OCI-M2 (cell line): ENCODE results near the gene PDGFD.

Source experiments
- DNase-seq: peaks from one replicate; lab custom pipeline; 2025; ENCODE audit not compliant: unreplicated experiment; lab: John Stamatoyannopoulos, UW

PDGFD gene

GRCh38 chr11:103963648-103964047, 200.3 kb downstream of the PDGFD start:
- DNase-seq, result no peak

DNA sequence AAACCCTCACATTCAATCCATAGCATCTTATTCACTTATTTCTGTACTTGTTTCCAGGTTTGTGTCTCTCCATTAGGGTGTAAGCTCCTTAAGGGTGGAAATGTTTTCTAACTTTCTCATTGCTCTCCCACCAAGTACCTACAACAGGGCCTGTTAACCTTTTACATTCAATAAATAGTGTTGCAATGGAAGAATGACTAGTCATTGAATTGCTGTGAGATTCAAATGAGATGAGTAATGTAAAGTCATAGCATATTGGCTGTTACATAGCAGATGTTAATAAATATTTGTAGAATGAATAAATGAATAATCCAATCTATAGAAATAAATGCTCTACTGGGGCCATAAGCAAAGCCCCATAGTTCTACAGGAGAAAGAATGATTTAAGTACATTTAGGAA, 202.9 kb downstream of the PDGFD start:
- no peak for DNase-seq

GRCh38 chr11:103960108-103960507, 203.8 kb downstream of the PDGFD start:
- DNase-seq, result no peak

DNA sequence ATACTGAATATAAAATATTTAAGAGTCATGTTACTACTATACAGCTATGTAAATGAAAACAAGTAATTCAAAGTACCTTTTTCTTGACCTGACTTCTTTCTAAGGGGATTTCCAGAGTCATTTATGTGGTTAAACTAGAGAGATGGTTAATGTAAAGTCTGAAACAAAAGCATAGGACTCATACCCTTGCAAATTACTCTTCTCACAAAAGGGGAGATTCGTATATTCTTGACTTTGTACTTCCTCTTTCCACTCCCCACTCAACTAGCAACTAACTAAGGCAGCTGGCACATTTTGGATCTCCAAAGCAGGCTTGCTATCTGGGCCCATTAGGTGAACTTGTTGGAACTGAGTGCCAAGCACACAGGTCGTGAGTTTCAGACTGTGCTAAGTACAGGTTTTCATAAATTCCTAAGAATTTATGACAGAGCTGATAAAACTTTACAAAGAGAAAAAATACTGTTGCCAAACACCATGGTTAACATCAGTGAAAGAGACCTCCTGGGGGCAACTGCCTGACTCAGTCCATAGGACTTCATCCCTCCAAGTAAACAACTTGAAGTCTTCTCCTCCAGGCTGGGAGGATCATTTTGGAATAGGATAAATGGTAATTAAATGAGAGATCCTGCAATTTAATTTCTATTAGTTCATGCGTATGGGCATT, 204.5 kb downstream of the PDGFD start:
- DNase-seq, result no peak

GRCh38 chr11:103958475-103959215, 205.3 kb downstream of the PDGFD start:
- no peak for DNase-seq

GRCh38 chr11:103953797-103954486, 210.0 kb downstream of the PDGFD start:
- no peak for DNase-seq

GRCh38 chr11:103949781-103950180, 214.2 kb downstream of the PDGFD start:
- no peak for DNase-seq

DNA sequence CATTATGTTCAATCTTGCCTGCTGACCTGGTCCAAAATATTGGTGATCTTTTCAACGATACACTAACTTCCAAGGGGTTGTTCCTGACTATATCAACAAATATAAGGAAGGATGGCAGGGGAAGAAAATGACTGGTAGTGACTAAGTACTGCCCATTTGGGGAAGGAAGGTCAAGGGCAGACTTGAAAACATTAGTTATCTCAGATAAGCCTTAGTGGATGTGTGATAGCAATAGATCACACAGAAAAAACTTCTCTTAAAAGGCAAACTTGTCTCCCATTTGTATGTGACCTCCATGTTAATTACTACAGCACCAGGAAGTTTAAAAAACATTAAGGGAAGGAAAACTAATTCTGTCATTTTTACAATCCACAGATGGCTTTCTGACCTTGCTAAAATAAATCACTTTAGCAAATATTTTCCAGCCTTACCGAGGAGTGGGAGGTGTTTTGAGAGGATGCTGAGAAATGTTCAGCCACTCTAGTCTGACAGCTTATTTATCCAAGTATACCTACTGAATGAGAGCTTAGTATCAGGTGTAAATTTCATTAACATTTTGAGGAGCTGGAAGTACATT, 215.7 kb downstream of the PDGFD start:
- DNase-seq, result no peak

DNA sequence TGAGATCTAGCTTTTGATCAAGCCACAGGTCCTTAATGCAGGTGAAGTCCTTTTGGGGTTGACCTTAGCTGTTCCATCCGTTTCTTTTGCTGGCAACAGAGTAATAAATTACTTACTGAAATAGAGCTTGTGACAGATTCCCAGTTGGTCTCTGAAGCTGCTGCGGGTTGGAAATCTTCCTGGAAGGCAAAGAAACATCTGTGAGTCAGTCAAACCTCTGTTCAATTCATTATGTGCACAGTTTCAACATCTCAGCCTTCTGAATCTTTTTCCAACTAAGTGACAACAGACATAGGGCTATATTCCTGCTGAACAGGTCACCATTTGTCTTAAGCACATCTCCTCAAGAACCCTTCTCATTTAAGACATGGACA, 216.4 kb downstream of the PDGFD start:
- no peak for DNase-seq

GRCh38 chr11:103946793-103947545, 217.0 kb downstream of the PDGFD start:
- DNase-seq, result no peak

DNA sequence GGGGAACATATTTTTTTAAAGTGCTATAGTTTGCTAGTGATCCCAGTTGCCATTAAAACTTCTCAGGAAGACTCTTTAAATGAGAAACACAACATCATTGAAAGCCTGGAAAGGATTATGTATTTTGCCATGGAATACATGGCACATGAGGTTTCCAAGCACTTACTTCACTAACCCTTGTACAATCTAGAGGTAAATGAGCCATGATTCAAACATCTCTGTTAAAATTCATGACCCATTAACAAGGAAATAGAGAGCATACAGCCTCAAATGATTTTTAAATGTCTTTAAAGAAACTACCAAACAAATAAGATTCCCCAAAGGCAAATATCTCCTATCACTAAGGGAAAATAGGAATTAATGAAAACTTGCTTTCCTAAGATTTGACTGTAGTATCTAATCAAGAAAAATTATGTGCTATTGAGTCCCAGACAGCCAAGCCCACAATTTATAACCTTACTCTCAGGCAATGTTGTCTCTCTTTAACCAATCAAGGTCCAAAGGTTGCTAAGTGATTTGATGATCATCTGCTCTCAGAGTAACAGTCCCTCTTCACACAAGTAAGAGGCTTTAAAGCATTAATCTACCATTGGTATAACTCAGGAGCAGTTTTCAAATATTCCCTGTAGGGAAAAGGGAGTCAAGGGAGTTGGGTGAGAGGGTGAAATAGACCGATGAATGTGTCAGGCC, 219.6 kb downstream of the PDGFD start:
- no peak for DNase-seq

DNA sequence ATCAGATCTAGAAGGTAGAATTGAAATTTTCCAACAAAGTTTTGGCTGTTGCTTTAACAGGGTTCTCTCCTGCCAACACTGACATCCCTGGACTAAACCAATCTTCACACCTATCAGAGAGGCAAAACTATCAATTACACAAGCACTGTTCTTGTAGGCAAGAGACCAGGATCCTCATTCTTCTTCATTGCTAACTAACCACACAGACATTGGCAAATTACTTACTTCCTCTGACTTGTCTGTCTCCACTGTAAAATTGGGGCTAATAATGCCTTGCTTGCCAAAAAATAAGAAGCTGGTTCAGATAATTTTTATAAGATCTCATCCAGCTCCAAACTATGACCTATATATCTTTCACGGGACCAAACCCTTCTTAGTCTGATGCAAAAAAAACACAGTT, 221.3 kb downstream of the PDGFD start:
- DNase-seq, result no peak

DNA sequence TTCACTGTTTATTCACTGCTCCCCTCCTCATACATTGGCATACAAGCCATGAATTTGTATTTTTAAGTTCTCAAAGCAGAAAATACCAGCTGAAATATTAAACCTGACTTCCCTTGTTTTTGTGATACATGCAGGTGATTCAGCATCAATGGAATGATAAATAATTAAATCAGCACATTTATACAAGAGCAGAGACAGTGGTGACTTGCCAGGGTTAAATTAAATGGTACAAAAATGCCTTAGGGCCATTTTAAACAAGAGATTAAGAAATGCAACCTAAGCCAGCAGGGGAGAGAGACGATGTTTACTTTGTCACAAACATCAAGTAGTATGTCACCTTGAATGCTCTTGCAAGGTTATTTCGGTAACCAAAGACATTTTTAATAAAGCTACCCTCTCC, 223.4 kb downstream of the PDGFD start:
- DNase-seq, result no peak

GRCh38 chr11:103939694-103940093, 224.3 kb downstream of the PDGFD start:
- DNase-seq, result no peak

DNA sequence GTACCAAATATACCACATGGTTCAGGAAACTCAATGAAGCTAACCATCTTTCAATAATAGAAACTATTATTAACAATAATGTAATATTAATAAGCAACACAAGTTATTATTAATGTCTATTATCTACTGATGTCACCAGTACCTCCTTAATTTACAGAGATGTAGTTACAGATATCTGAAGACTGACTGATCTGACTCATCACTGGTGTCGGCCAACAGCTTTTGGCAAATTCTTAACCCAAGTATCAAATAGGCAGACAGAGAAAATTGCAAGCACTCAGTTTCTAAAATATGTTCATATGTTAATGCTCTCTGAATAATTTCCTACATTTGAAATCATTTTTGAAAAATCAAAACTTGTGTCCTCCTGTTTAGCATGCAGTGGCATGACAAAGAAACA, 227.9 kb downstream of the PDGFD start:
- DNase-seq, result no peak

- no peak for DNase-seq
These were observed 228.7 kb downstream of the PDGFD start for GRCh38 chr11:103935219-103935618.

GRCh38 chr11:103929170-103929903, 234.6 kb downstream of the PDGFD start:
- DNase-seq, result no peak

GRCh38 chr11:103928802-103929161, 235.2 kb downstream of the PDGFD start:
- DNase-seq, result no peak

DNA sequence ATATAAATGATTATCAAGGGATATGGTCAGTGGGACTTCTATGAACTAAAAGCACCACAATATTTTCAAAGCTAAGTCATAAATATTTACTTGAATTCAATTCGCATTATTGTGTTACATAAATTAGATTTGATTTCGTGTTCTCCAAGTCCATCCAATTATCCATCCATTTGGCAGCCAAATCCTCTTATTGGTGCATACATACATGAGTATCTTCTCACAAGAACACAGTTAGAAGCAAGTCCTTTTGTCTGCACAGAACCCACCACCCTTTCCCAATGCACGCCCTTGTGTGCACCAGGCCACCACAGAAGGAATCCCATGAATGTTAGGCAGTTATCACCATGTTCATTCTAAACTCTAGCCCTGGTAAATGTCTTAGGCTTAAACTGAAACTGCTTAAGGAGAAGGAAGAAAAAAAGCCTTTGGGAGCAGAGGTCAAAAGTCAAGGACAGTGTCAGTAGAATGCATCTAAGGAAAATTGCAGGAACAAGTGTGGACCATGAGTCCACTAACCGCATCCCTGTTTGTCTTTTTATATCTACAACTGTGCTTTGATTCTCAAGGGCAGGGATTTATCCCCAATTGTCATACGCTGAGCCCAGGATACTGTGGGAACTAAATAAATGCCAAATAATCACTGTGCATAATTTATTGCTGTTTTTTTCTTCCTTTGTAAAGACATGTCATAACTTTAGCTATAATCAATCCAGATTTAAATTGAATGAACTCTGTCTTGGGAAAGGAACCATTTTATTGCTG, 235.7 kb downstream of the PDGFD start:
- DNase-seq, result no peak
